Fibroblast of mammary gland (primary cell): ENCODE data around the gene CHID1.

Experiments
- DNase-seq: peaks from one replicate; pipeline ENCODE4 v3.0.0-alpha.2; 2010; ENCODE audit warnings: low read depth
- H3K4me3 ChIP-seq: 2 replicates; pipeline ENCODE4 v1.5.1; 2011; ENCODE audit warnings: low read depth, mild to moderate bottlenecking, low read length, moderate library complexity; ENCODE audit not compliant: control insufficient read depth
- TF ChIP-seq, protein P1 (sequence below): conservative IDR thresholded peaks from 2 replicates; pipeline ENCODE4 v1.5.1; 2011; ENCODE audit warnings: low read depth, low read length, inconsistent platforms; ENCODE audit not compliant: control insufficient read depth, insufficient read depth

The CHID1 gene

DNA sequence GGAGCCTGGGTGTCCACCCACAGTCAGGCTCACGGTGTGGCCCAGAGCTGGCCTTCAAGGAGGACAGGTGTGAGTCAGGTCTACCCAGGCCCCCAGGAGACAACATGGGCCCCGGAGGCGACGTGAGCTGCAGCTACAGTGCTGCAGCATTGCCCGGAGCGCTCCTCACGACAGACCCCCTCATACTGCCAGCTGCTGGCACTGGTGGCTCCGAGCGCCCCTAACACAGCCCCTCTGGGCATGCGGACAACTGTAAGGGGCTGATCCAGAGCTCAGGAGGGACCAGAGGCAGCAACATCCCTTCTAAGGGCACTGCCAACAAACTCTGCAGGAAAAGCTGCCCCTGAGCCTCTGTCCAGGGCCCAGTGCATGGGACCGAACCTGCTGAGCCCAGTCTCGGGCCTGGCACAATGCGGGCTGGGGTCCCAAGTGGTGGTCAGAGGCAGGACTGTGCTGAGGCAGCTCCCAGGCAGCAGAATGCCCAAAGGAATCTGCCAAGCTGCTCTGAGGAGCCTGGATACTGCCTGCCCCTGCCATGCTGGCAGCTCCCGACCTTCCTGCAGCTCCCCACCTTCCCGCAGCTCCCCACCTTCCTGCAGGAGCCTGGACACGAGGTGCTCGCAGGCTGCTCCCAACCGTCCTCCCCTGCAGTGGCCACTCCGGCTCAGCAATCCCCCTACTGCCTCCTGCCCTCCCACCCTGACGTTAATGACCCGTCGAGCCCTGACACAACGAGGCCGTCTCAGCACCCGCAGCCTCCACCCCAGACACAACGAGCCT is 15.1 kb downstream of the CHID1 start:
- no peak overlapping the region for H3K4me3 ChIP-seq
- no peak for DNase-seq
- TF ChIP-seq, protein P1, sequence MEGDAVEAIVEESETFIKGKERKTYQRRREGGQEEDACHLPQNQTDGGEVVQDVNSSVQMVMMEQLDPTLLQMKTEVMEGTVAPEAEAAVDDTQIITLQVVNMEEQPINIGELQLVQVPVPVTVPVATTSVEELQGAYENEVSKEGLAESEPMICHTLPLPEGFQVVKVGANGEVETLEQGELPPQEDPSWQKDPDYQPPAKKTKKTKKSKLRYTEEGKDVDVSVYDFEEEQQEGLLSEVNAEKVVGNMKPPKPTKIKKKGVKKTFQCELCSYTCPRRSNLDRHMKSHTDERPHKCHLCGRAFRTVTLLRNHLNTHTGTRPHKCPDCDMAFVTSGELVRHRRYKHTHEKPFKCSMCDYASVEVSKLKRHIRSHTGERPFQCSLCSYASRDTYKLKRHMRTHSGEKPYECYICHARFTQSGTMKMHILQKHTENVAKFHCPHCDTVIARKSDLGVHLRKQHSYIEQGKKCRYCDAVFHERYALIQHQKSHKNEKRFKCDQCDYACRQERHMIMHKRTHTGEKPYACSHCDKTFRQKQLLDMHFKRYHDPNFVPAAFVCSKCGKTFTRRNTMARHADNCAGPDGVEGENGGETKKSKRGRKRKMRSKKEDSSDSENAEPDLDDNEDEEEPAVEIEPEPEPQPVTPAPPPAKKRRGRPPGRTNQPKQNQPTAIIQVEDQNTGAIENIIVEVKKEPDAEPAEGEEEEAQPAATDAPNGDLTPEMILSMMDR, result no peak

DNA sequence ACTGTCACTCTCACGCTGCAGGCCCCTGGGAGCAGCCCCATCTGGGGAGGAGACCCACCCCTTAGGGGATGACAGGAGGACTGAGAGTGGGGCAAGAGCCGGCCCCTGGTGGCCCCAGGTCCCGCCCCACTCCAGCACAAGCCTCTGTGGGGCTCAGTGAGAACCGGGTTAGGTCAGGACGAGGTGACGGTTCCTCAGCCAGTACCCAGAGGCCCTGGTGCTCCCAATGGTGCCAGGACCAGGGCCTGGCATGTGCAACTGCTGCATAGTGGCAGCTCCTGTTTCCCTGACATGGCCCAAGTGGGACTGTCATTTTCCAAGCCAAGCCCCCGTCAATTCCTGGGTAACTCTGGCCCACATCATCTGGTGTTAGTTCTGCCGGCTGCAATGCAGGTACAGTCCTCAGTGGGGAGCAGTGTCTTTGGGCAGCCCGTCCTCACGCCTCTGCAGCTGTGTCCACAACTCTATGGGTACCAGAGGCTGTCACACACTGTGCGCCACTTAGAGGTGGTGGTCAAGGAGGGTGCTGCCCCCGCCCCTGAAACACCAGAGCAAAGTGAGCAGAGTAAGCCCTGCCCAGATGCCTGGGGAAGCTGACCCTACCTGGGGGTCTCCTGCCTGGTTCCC is 15.9 kb downstream of the CHID1 start:
- H3K4me3 ChIP-seq, result no peak overlapping the region
- DNase-seq, result no peak
- TF ChIP-seq, protein P1, result no peak

DNA sequence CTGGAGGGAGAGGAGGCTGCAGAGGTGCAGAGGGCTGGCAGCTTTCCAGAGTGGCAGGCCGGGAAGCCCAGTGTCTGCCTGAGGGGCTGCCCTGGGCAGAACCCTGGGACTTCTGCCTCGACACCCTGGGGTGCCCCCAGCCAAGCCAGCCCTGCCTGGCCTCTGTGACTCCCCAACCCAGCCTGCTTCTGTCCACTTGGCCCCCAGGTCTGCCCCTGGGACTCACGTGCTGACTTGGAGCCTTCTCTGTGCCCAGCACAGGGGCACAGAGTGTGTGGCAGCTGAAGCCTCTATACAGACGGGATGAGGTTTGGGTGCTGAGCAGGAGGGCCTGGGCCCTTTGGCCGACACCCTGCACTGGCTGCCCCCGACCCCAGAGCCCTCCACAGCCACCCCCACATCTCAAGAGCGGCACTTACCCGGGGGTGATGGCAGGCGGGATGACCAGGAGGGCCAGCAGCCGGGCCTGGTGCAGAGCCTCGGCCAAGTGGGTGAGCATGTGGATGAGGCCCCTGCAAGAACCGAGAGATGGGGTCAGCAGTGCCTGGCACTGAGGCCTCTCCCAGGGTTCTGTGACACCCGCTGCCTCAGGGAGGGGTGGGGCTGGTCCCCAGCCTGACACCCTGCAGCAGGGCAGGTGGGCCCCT is 17.5 kb downstream of the CHID1 start:
- DNase-seq, result no peak
- H3K4me3 ChIP-seq, result no peak overlapping the region
- TF ChIP-seq, protein P1, result no peak

DNA sequence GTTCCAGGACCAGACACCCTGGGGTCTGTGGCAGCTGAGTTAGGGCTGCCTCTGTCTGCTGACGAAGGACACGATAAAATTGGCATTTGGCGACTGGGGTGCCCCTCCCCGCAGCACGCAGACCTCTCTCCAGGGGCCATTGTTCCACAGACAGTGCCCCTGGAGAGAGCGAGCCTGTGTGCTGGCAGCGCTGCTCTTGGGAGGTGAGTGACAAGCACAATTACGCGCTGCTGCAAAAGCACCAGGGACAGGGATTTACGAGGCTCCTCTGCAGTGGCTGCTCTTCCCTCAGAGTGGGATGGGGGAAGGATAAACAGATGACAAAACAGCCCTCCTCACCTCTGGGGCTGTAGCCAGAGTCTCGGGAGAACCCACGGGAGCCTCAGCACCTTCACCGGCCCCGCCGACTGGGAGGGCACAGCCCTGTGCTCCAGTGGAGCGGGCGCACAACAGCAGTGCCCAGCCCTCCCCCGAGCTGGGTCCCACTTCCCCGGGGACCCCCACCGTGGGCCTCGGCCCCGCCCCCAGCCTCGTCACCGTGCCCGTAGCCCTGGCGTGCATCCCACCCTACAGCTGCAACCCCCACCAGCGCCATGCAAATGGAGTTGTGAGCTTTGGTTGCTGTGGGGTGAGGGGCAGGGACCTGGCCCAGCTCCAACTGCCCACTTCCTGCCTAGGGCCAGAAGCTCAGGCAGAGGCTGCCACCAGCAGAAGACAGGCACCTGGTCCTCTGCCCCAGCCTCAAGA is 19.6 kb downstream of the CHID1 start:
- no peak overlapping the region for H3K4me3 ChIP-seq
- DNase-seq, result no peak
- TF ChIP-seq, protein P1, result no peak

DNA sequence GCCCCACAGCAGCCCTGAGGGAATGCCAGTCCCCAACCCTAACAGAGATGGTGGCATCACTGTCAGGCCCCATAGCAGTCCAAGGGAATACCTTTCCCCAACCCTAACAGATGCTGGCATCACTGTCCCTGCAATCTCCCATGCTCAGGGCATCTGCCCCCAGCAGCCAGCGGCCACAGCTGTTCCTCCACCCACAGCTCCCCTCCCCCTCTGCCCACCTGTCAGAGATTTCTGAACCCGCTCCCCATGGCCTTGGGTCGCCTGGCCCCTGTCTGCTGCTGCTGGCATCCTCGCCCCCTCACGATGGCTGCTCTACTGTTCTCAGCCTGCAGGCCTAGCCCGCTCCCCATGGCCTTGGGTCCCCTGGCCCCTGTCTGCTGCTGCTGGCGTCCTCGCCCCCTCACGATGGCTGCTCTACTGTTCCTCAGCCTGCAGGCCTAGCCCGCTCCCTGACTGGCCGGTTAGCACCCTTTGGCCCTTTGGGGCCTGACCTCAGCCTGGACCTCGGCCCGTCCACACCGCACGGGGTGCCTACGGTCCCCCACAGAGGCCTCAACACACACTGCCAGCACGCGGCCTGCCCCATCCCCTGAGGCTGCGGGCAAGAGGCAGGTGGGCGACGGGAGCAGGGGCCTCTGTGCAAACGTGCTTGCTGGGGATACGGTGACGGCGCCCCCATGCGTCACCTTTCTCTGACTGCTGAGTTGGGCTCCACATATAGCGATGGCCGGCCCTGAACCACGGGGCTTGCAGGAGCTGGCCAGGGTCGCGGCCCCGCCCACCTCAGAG is 20.7 kb downstream of the CHID1 start:
- TF ChIP-seq, protein P1, result no peak
- no peak for DNase-seq
- H3K4me3 ChIP-seq, result no peak overlapping the region

DNA sequence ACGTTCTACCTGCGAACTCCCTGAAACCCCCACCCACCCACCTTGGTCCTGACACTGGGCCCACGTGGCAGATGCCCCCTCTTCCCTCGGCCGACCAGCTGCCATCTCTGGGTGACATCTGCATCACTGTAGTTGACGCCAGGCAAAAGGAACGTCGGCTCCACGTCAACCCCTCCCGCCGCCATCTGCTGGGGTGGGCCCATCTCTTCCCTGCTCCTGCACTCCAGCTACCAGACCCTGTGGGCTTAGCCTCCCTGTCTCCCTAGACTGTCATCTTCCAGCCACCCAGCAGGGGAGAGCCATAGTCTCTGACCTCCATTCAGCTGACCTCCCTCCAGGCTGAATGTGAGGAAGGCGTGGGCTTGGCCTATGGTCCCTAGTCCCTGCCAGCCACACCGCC is 21.4 kb downstream of the CHID1 start:
- TF ChIP-seq, protein P1, result no peak

More for the DNA sequence above, 21.4 kb downstream of the CHID1 start:
- no peak overlapping the region for H3K4me3 ChIP-seq
- DNase-seq, result no peak
